ENCODE results near the gene MMP23B.
"Not testable (repeated sequence)": the region's sequence is repeated elsewhere in the genome, so short reads cannot be mapped to it uniquely, and the experiment has no call there.

The MMP23B gene

DNA sequence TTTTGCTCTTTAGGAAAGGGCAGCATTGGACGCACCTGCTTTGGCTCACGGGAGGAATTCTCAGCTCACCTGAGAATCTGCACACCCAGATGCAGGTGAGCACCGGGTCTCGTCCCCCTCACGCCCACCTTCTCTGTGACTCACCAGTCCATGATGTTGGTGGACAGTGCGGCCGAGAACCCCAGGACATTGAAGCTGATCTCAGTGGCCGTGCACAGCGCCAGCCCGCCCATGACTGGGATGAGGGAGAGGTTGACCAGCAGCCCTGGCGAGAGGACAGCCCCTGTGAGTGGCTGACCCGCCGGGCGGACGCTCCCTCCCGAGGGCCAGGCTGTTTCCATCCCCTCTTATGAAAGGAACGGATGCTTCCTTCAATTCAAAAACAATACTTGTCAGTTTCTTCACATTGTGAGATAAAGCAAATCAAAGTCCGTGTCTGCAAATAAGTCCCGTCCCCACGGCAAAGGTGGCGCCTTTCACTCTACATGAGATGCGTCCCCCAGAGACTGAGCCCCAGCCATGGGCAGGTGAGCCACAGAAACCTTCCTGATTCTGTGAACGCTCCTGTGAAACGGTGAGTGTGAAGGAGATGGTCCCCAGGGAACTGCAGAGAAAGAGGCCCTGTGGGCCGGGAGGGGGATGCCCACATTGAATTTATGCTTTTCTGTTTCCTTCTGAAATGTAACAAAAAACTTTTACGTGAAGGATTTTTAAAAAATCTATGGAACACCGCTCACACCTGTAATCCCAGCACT, 39.6 kb downstream of the MMP23B start:
- FAIRE-seq: no peak

DNA sequence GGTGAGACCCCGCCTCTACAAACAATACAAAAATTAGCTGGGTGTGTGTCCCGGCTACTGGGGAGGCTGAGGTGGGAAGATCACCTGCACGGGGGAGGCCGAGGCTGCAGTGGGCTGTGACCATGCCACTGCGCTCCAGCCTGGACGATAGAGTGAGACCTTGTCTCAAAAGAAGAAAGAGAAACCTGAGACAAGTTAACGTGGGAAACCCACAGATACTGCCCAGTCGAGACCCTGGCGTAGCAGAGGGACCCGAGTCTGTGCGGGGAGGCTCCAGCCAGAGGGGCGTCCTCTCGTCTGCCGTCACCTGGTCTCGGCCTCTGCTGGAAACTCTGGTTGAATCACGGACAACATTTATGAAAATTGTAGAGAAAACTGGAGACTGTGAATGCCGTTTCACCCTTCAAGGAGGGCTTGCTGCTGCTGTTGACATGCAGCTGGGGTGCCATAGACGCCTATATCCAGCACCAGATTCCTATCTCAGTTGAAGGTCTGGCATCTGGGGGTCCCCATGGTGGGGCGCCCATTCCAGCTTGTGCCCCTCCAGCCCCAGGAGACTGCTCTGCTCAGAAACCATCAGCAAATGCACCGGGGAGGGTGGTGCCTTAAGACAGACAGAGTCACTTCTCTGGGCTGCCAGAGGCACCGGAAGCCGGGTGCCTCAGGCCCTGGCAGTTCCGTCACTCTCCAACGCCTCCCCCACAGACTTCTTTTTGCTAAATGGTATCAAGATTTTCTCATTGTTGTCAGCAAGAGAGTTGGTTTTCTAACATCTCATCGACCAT, 40.4 kb downstream of the MMP23B start:
- FAIRE-seq: no peak

DNA sequence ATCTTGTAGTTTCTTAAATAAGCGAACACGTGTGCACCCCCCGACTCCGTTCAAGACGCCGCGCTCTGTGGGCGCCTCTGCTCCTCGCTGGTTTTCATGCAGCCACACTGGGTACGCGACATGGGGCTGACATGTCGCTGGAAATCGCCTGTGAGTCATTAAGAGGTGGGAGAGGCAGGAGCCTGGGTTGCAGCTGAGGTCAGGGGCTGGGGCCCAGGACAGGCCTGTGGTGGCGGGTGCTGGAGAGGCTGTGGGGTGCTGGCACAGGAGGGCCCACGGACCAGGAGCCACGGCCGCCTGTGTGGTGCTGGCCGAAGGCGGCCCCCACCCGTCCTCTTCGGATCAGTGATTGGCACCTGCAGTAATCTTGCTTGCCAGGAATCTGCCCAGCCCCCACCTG, 42.8 kb downstream of the MMP23B start:
- FAIRE-seq: not testable (repeated sequence)

DNA sequence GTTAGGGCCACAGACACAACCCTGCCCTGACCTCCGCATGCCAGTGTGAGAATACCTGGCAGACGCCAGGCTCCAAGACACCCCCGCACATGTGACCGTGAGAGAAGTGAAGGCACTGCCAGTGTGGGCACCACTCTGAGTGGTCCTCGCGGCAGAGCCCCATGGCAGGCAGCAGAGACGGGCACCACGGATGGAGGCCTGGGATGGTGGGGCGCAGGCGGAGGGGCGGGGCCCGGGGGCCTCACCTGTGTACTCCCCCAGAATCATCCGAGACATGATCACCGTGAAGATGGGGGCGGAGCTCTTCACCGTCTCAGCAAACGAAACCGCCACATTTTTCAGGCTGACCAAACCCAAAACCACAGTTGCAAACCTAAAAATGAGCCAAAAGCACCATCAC, 43.2 kb downstream of the MMP23B start:
- FAIRE-seq: not testable (repeated sequence)

DNA sequence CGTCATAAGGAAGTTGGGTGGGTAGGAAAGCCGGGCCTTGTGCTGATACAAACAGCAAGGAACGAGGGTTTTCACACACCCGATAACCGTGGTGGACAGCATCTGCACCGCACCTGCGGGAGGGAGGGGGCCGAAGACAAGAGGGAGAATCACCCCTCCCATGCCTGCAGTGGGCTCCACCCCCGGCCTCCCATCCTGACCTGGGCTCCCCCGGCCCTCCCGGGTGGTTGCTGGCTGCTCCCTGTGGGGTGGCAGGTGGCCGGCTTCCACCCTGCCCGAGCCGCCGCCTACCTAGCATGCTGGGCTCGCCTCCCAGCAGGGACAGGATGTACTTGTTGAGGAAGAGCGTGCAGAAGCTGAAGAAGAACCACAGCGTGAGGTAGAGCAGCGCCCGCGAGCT, 44.1 kb downstream of the MMP23B start:
- FAIRE-seq: not testable (repeated sequence)

DNA sequence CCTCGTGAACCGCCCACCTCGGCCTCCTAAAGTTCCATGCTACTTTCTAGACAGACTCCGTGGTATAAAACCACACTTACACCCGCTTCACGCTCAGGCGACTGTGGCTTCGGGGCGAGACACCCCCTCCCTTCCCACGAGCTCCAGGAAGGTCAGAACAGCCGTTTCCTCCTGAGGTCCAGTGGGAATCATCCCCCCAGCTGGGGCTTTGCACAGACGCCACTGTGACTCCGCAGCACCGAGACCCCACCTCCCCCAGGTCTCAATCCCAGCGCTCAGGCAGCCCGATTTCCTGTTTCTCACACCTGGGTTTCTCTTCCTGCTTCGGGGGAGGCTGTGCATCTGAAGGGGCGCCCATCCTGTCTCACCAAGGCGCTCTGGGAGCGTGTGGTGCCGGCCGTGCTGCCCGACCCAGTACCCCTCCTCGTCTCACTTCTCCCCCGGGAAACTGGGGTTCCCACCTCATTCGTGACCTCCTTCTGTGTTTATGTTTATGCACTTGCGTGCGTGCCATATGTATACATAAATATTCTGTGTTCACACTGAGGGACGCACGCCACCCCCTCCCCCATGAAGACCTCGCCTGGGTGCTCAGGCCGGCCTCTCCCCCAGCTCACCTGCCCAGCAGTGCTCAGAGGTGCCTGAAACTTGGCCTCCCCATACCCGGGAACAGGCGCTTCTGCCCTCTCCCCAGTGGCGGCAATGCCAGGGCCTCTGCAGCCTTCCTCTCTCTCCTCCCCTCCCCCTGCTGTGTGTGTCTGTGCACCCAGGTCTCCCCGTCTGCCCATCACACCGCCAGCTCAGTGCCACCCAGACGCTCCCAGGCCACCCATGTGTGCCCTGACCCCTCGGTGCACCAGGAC, 46.0 kb downstream of the MMP23B start:
- FAIRE-seq: no peak

DNA sequence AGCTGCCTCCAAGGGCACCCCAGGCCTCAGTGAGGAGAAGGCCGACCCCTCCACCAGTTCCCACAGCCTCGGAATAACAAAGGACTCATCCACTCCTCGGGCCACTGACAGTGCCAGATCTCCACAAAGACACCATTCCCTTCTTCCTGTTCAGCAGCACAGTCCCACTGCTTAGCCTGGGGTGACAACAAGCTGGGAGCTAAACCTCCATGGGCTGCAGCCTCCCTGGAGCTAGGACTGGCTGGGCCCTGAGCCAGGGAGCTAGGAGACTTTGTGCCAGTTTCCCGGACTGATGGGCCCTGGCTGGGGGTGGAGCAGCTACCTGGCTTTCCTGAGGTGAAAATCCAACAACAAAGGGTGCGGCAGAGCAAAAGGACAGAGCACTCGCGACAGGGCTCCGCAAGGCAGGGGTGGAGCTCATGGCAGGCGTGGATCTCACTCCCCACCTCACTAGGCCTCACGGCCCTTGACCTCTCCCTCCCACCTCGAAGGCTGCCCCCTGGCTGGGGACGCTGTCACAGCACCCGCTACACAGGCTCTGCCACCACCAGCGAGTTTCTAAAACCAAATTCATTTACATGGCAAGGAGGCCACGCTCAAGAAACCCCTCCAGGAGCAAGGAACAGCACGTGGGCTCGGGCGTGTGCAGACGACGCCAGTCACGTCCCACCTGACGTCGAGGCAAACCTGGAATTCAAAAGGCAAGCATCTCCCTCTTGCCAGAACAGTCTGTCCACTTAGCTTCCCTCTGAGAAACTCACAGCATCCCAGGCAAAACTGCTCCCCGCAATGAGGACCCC, 46.8 kb downstream of the MMP23B start:
- FAIRE-seq: no peak

DNA sequence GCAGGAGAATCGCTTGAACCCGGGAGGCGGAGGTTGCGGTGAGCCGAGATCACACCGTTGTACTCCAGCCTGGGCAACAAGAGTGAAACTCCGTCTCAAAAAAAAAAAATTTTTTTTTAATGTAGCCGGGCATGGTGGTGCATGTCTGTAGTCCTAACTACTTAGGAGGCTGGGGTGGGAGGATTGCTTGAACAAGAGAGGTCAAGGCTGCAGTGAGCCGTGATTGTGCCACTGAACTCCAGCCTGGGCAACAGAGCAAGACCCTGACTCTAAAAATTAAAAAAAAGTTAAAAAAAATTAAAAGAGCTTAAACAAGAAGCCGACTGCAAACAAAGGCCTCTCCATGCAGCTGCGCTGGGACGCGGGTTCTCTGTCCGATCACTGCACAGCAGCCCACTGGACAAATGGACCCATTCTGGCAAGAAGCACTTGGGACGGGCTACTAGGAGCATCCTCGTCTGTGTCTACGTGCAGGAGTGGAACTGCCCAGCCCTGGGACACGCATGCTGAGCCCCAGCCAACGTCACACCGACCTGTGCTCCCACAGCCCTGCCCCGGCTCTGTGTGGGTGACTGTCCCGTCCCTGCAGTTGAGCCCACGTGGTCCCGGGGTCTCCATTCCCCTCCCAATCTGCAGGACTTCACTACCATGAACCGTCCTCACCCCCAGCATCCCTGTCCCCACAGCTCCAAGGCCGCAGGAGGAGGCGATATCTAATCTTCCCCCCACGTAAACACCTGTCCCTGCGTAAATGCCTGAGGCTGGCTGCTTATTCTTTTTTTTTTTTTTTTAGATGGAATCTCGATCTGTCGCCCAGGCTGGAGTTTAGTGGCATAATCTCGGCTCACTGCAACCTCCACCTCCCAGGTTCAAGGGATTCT, 48.3 kb downstream of the MMP23B start:
- no peak for FAIRE-seq

DNA sequence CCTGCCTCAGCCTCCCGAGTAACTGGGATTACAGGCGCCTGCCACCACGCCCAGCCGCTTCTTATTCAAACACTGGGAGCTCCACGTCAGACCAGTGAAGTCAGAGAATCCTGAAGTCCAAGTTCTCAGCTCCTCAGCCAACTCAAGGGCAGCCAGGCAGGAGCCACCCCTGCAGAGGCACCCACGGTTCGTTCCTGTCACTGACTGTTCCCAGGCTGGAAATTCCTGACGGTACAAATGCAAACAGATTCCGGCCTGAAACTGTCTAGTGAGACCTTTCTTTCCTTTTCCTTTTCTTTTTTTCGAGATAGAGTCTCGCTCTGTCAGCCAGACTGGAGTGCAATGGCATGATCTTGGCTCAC, 48.9 kb downstream of the MMP23B start:
- no peak for FAIRE-seq

DNA sequence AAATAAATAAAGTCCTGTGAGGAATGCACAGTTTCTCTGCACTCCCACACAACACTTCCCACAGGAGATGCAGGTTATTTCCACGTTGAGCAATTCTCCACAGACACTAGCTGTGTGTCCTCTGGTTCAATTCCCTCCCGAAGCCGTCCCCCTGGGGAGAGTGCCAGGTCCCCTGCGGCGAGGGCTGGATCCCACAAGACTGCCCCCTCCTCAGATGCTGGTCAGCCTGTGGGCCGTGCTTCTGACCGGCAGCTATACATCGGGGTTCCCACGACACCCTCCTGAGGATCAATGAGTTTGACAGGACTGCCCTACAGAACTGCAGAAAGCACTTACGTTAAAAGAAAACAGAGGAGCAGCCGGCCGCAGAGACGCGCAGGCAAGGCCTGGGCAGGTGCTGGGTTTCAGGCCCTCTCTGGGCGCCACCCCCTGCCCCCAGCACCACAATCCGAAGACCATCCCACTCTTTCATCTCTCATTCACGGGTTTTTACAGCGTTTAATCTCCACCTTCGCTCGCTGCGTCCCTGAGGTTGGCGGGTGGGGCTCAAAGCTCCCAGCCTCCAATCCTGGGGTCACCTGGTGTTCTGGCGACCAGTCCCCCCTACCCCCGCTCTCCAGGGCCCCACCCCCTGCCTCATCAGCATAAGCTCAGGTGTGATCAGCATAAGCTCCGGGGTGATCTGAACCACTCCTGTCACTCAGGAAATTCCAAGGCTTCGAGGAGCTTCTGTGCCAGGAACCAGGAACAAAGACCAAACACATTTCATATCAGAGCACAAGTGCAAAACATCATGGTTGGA, 51.3 kb downstream of the MMP23B start:
- no peak for FAIRE-seq

All from colon (tissue), 2 donors.